CD14-positive monocyte (primary cell): ENCODE measurements around the gene ERC1. TPM values are rescaled to one million over a fixed set of nuclear protein-coding genes. Genes with fewer than 3 reads are reported as not detected.
A peak's percentile ranks its signal among the peaks of the same experiment; 100 is the strongest.

Source experiments
- DNase-seq, 3 donors: peaks; one replicate each; pipeline ENCODE4 v3.0.0-alpha.2; 2011 to 2022
- H2AFZ ChIP-seq: 2 replicates; pipeline ENCODE4 v1.6.0; 2012; ENCODE audit warnings: mild to moderate bottlenecking, low read depth, low read length, inconsistent platforms; ENCODE audit not compliant: insufficient read depth, poor library complexity, severe bottlenecking
- H3K27ac ChIP-seq, 2 donors: 1 replicate in 1 of 2; 2 replicates in 1 of 2; pipeline ENCODE4 v1.5.1; 2012 to 2013; ENCODE audit warnings: low read length in 2 of 2, control low read depth in 1 of 2, inconsistent platforms in 1 of 2, low read depth in 1 of 2, mild to moderate bottlenecking in 1 of 2
- H3K27me3 ChIP-seq, 2 donors: one replicate each; pipeline versions ENCODE4 v1.6.0 to v1.6.1; 2011 to 2013; ENCODE audit warnings: low read length in 2 of 2; ENCODE audit not compliant: control insufficient read depth in 2 of 2, insufficient read depth in 2 of 2
- H3K36me3 ChIP-seq, 2 donors: replicated peaks in 1 of 2; 1 replicate in 1 of 2; 2 replicates in 1 of 2; pipeline versions ENCODE4 v1.5.1 to v1.6.1; 2012 to 2013; ENCODE audit warnings: low read length in 2 of 2, control low read depth in 1 of 2, inconsistent platforms in 1 of 2, mild to moderate bottlenecking in 1 of 2; ENCODE audit not compliant: insufficient read depth in 2 of 2, control insufficient read depth in 1 of 2
- H3K4me1 ChIP-seq, 2 donors: 1 replicate in 1 of 2; 2 replicates in 1 of 2; pipeline versions ENCODE4 v1.5.1 to v1.6.1; 2012 to 2013; ENCODE audit warnings: low read length in 2 of 2, control low read depth in 1 of 2, inconsistent platforms in 1 of 2, mild to moderate bottlenecking in 1 of 2, moderate library complexity in 1 of 2; ENCODE audit not compliant: insufficient read depth in 2 of 2, control insufficient read depth in 1 of 2
- H3K4me2 ChIP-seq: replicated peaks from 2 replicates; pipeline ENCODE3; 2012; ENCODE audit warnings: low read length, moderate library complexity, mild to moderate bottlenecking; ENCODE audit not compliant: poor library complexity, severe bottlenecking; ENCODE audit errors: extremely low read depth
- H3K4me3 ChIP-seq, 3 experiments: fragments of 200-600 bp in 1 of 3; sonication (generic) in 1 of 3; replicated peaks in 1 of 3; 1 replicate in 2 of 3; 2 replicates in 1 of 3; pipeline ENCODE4 v1.5.1; 2011 to 2013; ENCODE audit warnings: low read length in 3 of 3, mild to moderate bottlenecking in 3 of 3, control low read depth in 2 of 3, low read depth in 2 of 3, inconsistent platforms in 1 of 3, moderate library complexity in 1 of 3
- H3K79me2 ChIP-seq: 2 replicates; pipeline ENCODE4 v1.6.0; 2012; ENCODE audit warnings: mild to moderate bottlenecking, control low read depth, inconsistent platforms, low read length, moderate library complexity; ENCODE audit not compliant: insufficient read depth
- H3K9ac ChIP-seq: 2 replicates; pipeline ENCODE4 v1.6.0; 2017; ENCODE audit warnings: low read length, mild to moderate bottlenecking; ENCODE audit not compliant: insufficient read depth, poor library complexity, severe bottlenecking
- H3K9me3 ChIP-seq, 2 donors: replicated peaks in 1 of 2; 1 replicate in 1 of 2; 2 replicates in 1 of 2; pipeline versions ENCODE4 v1.5.1 to v1.6.1; 2012 to 2013; ENCODE audit warnings: low read length in 2 of 2, control low read depth in 1 of 2; ENCODE audit not compliant: control insufficient read depth in 1 of 2, insufficient read depth in 1 of 2
- H4K20me1 ChIP-seq: 2 replicates; pipeline ENCODE4 v1.6.0; 2012; ENCODE audit warnings: mild to moderate bottlenecking, low read length, control low read depth, moderate library complexity; ENCODE audit not compliant: insufficient read depth
- H3K27ac Mint-ChIP-seq, 7 donors: one replicate each; pipeline ENCODE4 v1.8.0; 2020; ENCODE audit warnings: mild to moderate bottlenecking in 7 of 7, mixed read lengths in 7 of 7, moderate library complexity in 6 of 7, inconsistent platforms in 2 of 7
- H3K27me3 Mint-ChIP-seq, 3 donors: one replicate each; pipeline ENCODE4 v1.8.0; 2021 to 2022; ENCODE audit warnings: low read depth in 3 of 3, mild to moderate bottlenecking in 3 of 3, mixed read lengths in 3 of 3, moderate library complexity in 3 of 3, inconsistent platforms in 1 of 3
- H3K36me3 Mint-ChIP-seq, 2 donors: one replicate each; pipeline ENCODE4 v1.8.0; 2020; ENCODE audit warnings: mixed read lengths in 2 of 2, inconsistent platforms in 1 of 2, mild to moderate bottlenecking in 1 of 2
- H3K4me1 Mint-ChIP-seq: one replicate; pipeline ENCODE4 v1.8.0; 2020; ENCODE audit warnings: mild to moderate bottlenecking, mixed read lengths
- H3K4me3 Mint-ChIP-seq, 2 donors: one replicate each; pipeline ENCODE4 v1.8.0; 2020; ENCODE audit warnings: mild to moderate bottlenecking in 2 of 2, mixed read lengths in 2 of 2, moderate library complexity in 1 of 2
- H3K9me3 Mint-ChIP-seq, 7 donors: one replicate each; pipeline ENCODE4 v1.8.0; 2020 to 2022; ENCODE audit warnings: mixed read lengths in 7 of 7, mild to moderate bottlenecking in 6 of 7, moderate library complexity in 6 of 7, inconsistent platforms in 2 of 7
- CTCF ChIP-seq: fragments of 200-600 bp; IDR thresholded peaks from one replicate; pipeline ENCODE4 v1.8.0; 2022; ENCODE audit warnings: antibody characterized with exemption, mild to moderate bottlenecking
- WGBS: methylation state at CpG from one replicate; pipeline ENCODE4 v1.1.5; 2013; ENCODE audit warnings: missing lambda C conversion rate; ENCODE audit not compliant: insufficient coverage; 5-methylcytosine and 5-hydroxymethylcytosine counted together
- intact Hi-C, 2 donors: fragments of 100-400 bp; cut with micrococcal nuclease; formaldehyde crosslinking; loops; one replicate each; pipeline versions ENCODE4 v1.15.0 to v1.15.1; 2023
- polyA plus RNA-seq, 3 donors: library from polyadenylated mRNA; depleted of rRNA in 1 of 3; unstranded in 2 of 3; stranded (reverse) in 1 of 3; fragments of 300-500 nt in 2 of 3; fragments of >200 nt in 1 of 3; fragmentation: Illumina TruSeq in 2 of 3; gene quantifications; 1 replicate in 2 of 3; 2 replicates in 1 of 3; pipeline ENCODE4 v1.2.3, GENCODE V29; 2012 to 2021

The ERC1 gene
- polyA plus RNA-seq, 3 donors, result 4.0 to 14.3 (median 5.1) TPM

GRCh38 chr12:1034751-1035457 is 43.9 kb downstream of the ERC1 start:
- Mint-ChIP-seq H3K36me3 (peaks cover 19 to 50% of the 10 kb centered on the region in 2 donors), H3K4me3 (no peak overlapping the region), H3K9me3 (peaks cover 0 to 2% (median 0%) of the 10 kb centered on the region in 7 donors), H3K27ac (no peak overlapping the region), H3K4me1 (no peaks in the 10 kb centered on the region), H3K27me3 (peaks cover 0 to 4% (median 1%) of the 10 kb centered on the region in 3 donors)
- no peaks in the 10 kb centered on the region for H3K4me1 ChIP-seq
- H3K36me3 ChIP-seq, result peaks cover 4 to 43% of the 10 kb centered on the region in 2 donors
- no peak overlapping the region for H3K4me3 ChIP-seq
- no peak for TF ChIP-seq CTCF
- H3K27ac ChIP-seq, result no peak overlapping the region
- 100% methylated on average over 1 of the region's 6 CpGs for WGBS
- H2AFZ ChIP-seq, result no peak overlapping the region
- no peak overlapping the region for H3K9ac ChIP-seq
- no peaks in the 10 kb centered on the region for H3K9me3 ChIP-seq
- DNase-seq, result no peak
- intact Hi-C loops, result no loop called here
- no peaks in the 10 kb centered on the region for H3K79me2 ChIP-seq
- H3K27me3 ChIP-seq, result no peaks in the 10 kb centered on the region
- no peaks in the 10 kb centered on the region for H4K20me1 ChIP-seq
- H3K4me2 ChIP-seq, result no peak overlapping the region

DNA sequence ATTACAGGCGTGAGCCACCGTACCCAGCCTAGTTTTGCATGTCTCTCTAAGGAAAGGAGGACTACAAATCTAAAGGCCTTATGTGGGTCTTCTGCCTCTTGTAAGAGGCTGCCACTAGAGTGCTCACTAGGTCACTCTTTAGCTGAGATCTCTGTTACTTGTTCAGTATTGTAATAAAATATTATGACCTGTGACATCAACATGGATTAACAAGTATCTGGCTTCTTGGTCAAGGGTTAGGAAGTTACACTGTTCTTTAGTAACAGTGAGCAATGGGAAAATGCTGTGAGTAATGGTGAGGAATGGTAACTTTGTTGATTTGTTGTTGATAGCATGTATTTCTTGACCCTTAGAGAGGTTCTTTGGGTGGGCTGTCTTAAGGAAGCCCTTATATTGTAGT is 50.5 kb downstream of the ERC1 start:
- Histone ChIP-seq H3K4me1 (peaks cover 0 to 1% of the 10 kb centered on the region in 2 donors), H3K4me3 (no peak overlapping the region), H3K36me3 (peaks cover 0 to 11% of the 10 kb centered on the region in 2 donors), H3K27ac (no peak overlapping the region), H3K9me3 (no peaks in the 10 kb centered on the region), H2AFZ (no peak overlapping the region), H3K27me3 (no peaks in the 10 kb centered on the region), H3K9ac (no peak overlapping the region), H3K79me2 (no peaks in the 10 kb centered on the region), H4K20me1 (no peaks in the 10 kb centered on the region), H3K4me2 (no peak overlapping the region)
- DNase-seq, result no peak
- Mint-ChIP-seq H3K36me3 (peaks cover 21 to 30% of the 10 kb centered on the region in 2 donors), H3K27ac (peak overlapping the region in 1 of 7 donors; percentile 25), H3K4me1 (no peaks in the 10 kb centered on the region), H3K9me3 (no peaks in the 10 kb centered on the region), H3K4me3 (no peak overlapping the region), H3K27me3 (peaks cover 0 to under 1% (median 0%) of the 10 kb centered on the region in 3 donors)
- WGBS, result no CpG with 5 or more reads among the region's 2 CpGs
- no peak for TF ChIP-seq CTCF
- intact Hi-C loops, result no loop called here
